DND-41 (cell line): ENCODE results near the gene CEMIP2.

Experiments used
- EZH2 ChIP-seq: IDR thresholded peaks from 3 replicates; pipeline ENCODE4 v1.6.1; 2012; ENCODE audit warnings: borderline replicate concordance, low read depth, mild to moderate bottlenecking, moderate library complexity, low read length, inconsistent platforms; ENCODE audit not compliant: severe bottlenecking
- TF ChIP-seq, protein P1 (sequence below): IDR thresholded peaks from 2 replicates; pipeline ENCODE4 v1.5.1; 2012; ENCODE audit warnings: borderline replicate concordance, low read length, moderate library complexity, mild to moderate bottlenecking; ENCODE audit not compliant: poor library complexity, severe bottlenecking; ENCODE audit errors: extremely low read depth

GRCh38 chr9:71760901-71761300 is 7.4 kb downstream of the CEMIP2 start:
- TF ChIP-seq, protein P1, sequence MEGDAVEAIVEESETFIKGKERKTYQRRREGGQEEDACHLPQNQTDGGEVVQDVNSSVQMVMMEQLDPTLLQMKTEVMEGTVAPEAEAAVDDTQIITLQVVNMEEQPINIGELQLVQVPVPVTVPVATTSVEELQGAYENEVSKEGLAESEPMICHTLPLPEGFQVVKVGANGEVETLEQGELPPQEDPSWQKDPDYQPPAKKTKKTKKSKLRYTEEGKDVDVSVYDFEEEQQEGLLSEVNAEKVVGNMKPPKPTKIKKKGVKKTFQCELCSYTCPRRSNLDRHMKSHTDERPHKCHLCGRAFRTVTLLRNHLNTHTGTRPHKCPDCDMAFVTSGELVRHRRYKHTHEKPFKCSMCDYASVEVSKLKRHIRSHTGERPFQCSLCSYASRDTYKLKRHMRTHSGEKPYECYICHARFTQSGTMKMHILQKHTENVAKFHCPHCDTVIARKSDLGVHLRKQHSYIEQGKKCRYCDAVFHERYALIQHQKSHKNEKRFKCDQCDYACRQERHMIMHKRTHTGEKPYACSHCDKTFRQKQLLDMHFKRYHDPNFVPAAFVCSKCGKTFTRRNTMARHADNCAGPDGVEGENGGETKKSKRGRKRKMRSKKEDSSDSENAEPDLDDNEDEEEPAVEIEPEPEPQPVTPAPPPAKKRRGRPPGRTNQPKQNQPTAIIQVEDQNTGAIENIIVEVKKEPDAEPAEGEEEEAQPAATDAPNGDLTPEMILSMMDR, result no peak
- no peak for TF ChIP-seq EZH2
